WI38 (cell line): ENCODE data around the gene COL4A5.
A peak's percentile ranks its signal among the peaks of the same experiment; 100 is the strongest.

ENCODE experiments used
- H3K4me3 ChIP-seq: 2 replicates; pipeline ENCODE4 v1.5.1; 2011; ENCODE audit warnings: low read depth, mild to moderate bottlenecking, control low read depth, low read length
- TF ChIP-seq, protein P1 (sequence below): IDR thresholded peaks from 2 replicates; pipeline ENCODE4 v1.5.1; 2012; ENCODE audit warnings: low read depth, mild to moderate bottlenecking, control low read depth, low read length

Gene COL4A5

GRCh38 chrX:108732630-108733321, 293.1 kb downstream of the COL4A5 start:
- TF ChIP-seq, protein P1, sequence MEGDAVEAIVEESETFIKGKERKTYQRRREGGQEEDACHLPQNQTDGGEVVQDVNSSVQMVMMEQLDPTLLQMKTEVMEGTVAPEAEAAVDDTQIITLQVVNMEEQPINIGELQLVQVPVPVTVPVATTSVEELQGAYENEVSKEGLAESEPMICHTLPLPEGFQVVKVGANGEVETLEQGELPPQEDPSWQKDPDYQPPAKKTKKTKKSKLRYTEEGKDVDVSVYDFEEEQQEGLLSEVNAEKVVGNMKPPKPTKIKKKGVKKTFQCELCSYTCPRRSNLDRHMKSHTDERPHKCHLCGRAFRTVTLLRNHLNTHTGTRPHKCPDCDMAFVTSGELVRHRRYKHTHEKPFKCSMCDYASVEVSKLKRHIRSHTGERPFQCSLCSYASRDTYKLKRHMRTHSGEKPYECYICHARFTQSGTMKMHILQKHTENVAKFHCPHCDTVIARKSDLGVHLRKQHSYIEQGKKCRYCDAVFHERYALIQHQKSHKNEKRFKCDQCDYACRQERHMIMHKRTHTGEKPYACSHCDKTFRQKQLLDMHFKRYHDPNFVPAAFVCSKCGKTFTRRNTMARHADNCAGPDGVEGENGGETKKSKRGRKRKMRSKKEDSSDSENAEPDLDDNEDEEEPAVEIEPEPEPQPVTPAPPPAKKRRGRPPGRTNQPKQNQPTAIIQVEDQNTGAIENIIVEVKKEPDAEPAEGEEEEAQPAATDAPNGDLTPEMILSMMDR: no peak
- H3K4me3 ChIP-seq: no peak overlapping the region

GRCh38 chrX:108734426-108734825, 294.8 kb downstream of the COL4A5 start:
- no peak overlapping the region for H3K4me3 ChIP-seq
- TF ChIP-seq, protein P1: no peak

DNA sequence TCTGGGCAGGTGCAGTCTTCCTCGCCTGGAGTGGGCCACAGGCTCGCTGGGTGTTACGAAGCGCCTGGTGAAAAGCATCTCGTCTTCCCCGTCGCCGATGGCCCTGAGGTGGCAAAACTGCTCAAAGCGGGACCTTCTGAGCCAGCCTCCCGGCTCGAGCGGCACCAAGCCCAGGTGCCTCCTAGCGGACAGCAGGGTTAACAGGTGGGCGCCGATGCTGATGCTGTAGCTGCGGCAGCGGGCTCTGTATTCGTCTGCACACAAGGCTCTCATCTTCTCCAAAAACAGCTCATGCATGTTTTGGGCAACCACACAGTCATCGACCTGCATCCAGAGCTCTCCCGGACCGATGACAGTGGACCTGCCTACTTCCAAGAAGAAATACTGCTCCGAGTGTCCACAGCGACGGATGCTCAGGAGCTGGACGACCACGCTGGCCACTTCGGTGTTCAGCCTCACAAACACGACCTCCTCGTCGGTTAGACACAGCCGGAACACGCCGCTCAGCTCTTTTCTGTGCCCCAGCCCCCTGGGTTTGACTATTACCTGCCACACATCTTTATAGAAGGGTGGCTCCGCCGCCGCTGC, 295.5 kb downstream of the COL4A5 start:
- no peak overlapping the region for H3K4me3 ChIP-seq

DNA sequence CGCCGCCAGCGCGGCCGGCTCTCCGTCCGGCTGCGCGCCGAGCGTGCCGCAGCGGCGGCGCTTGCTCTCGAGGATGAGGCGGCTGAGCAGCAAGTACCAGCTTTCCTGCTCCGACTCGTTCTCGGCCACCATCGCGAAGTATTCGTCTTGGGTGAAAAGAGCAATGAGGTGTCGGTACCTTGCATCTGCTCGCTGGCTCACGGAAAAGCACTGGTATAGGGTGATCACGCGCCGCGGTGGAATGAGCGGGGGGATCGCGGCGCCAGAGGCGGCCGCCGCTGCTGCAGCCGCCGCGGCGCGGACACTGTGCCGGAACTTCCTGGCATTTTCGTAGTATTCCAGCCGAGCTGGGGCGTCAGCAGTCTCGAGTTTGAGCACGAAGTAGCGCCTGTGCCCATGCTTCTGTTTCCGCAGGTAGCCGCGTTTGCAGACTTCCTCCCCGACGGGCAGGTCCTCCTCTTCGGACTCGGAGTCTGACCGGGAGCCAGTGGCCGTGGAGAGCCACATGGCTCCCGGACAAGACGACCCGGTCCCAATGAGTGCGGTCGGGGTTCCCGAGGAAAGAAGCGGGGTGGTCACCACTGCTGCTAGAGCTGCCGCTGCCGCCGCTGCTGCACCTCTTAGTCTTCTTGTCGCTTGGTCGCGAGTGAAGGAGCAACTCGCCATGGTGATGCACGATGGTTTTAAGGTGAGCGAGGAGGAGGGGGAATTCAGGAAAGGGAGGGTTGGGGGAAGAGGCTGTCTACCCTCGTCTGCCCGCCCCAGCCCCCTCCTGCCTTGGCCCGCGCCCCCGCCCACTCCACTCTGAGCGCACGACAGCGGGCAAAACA, 296.3 kb downstream of the COL4A5 start:
- TF ChIP-seq, protein P1: no peak
- H3K4me3 ChIP-seq: peak overlapping the region; percentile 17; the same call in 1 of the 2 replicates

More for the DNA sequence above, 295.5 kb downstream of the COL4A5 start:
- TF ChIP-seq, protein P1: no peak

DNA sequence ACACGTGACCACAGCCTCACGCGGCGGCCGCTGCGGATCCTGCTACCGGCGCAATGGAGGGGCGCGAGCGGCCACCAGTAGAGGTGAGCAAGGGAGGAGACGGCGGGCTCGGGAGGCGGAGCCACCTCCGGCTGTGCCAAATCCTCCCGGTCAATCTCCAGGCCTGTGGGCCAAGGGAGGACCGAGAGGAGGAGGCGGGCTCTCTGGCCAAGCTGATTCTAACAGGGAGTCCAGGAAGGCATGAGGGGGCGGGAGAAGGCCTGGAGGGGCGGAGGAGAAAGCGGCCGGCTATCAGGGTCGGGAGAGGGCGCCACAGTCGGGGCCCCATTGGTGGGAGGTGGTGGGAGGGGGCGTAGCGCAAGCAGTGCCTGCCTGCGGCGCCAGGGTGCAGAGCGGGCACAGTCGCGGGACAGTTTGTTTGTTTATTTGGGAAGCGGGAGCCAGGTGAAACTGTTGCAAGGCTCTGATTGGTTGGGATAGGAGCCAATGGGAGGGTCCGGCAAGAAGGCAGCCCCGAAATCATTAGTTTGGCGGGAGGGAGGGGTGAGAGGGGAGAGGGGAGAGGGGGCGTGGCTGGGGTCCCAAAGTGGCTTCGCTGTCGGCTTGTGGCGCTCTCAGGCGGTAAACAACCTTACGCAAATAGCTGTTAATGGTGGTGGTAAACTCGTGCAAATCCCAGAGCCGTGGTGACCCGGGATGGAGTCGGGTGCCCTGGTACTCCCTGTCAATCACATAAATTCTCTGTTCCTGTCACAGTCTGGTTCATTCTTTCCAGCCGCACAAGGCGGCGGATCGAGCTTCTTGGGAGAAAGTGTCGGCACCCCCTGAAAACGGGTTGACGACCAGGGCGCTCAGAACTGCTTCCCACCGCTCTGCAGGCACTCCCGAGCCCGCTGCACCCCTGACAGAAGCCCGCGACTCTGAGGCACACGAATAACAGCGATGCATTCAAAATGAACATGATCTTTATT, 297.2 kb downstream of the COL4A5 start, which contains the start of gene IRS4:
Gene IRS4 (minus strand): TSS at position 55 of the 971 bp plus-strand sequence.
- TF ChIP-seq, protein P1: no peak
- peak within 1 kb of the TSS; percentile 41 for H3K4me3 ChIP-seq

GRCh38 chrX:108737754-108738153, 298.1 kb downstream of the COL4A5 start:
- TF ChIP-seq, protein P1: no peak
- no peak overlapping the region for H3K4me3 ChIP-seq
